CD4-positive, alpha-beta T cell (primary cell): ENCODE data around the gene USP44. TPM values are rescaled to one million over a fixed set of nuclear protein-coding genes. Genes with fewer than 3 reads are reported as not detected.

Experiments
- ATAC-seq: fragments of 200-7000 bp; cut with Tn5 transposase; one replicate; pipeline ENCODE4 v1.10.0; 2022; ENCODE audit warnings: mild to moderate bottlenecking; ENCODE audit not compliant: poor library complexity
- CTCF ChIA-PET: fragments of 350-600 bp; sonication (Branson Sonifier 250); formaldehyde crosslinking; loops from one replicate; lab custom pipeline; 2021; ENCODE audit warnings: antibody characterized with exemption, inconsistent platforms; lab: Charles Lee
- POLR2A ChIA-PET: fragments of 350-600 bp; sonication (Branson Sonifier 250); formaldehyde crosslinking; loops from one replicate; lab custom pipeline; 2021; ENCODE audit warnings: antibody characterized with exemption, inconsistent platforms; lab: Charles Lee
- DNase-seq, 14 experiments: peaks; one replicate each; pipeline ENCODE4 v3.0.0-alpha.2; 2013 to 2020; ENCODE audit warnings: mixed read lengths in 2 of 14
- H3K27ac ChIP-seq, 2 donors: one replicate each; pipeline versions ENCODE4 v1.5.1 to v1.7.0; 2013; ENCODE audit warnings: low read length in 2 of 2, low read depth in 1 of 2, mild to moderate bottlenecking in 1 of 2
- H3K27me3 ChIP-seq, 2 experiments: 1 replicate in 1 of 2; 2 replicates in 1 of 2; pipeline versions ENCODE4 v1.6.1 to v1.7.0; 2013; ENCODE audit warnings: low read length in 2 of 2, control low read depth in 1 of 2, mild to moderate bottlenecking in 1 of 2, moderate library complexity in 1 of 2; ENCODE audit not compliant: insufficient read depth in 2 of 2, control insufficient read depth in 1 of 2
- H3K36me3 ChIP-seq: one replicate; pipeline ENCODE4 v1.6.1; 2013; ENCODE audit warnings: low read length, control low read depth; ENCODE audit not compliant: insufficient read depth
- H3K4me1 ChIP-seq: one replicate; pipeline ENCODE4 v1.6.1; 2013; ENCODE audit warnings: low read length, control low read depth; ENCODE audit not compliant: insufficient read depth
- H3K4me3 ChIP-seq: one replicate; pipeline ENCODE4 v1.5.1; 2013; ENCODE audit warnings: mild to moderate bottlenecking, low read length, moderate library complexity
- H3K9me3 ChIP-seq, 2 experiments: 1 replicate in 1 of 2; 2 replicates in 1 of 2; pipeline versions ENCODE4 v1.6.1 to v1.7.0; 2013; ENCODE audit warnings: low read length in 2 of 2, mild to moderate bottlenecking in 2 of 2, control low read depth in 1 of 2, moderate library complexity in 1 of 2; ENCODE audit not compliant: control insufficient read depth in 1 of 2, insufficient read depth in 1 of 2
- H3K27ac Mint-ChIP-seq: one replicate; pipeline ENCODE4 v1.8.0; 2020; ENCODE audit warnings: mixed read lengths
- H3K27me3 Mint-ChIP-seq: one replicate; pipeline ENCODE4 v1.8.0; 2021; ENCODE audit warnings: mixed read lengths
- H3K36me3 Mint-ChIP-seq: one replicate; pipeline ENCODE4 v1.8.0; 2021; ENCODE audit warnings: low read depth, mixed read lengths
- H3K4me1 Mint-ChIP-seq: one replicate; pipeline ENCODE4 v1.8.0; 2021; ENCODE audit warnings: low read depth, mixed read lengths
- H3K4me3 Mint-ChIP-seq: one replicate; pipeline ENCODE4 v1.8.0; 2020; ENCODE audit warnings: mild to moderate bottlenecking, mixed read lengths
- H3K9me3 Mint-ChIP-seq: one replicate; pipeline ENCODE4 v1.8.0; 2020; ENCODE audit warnings: mixed read lengths
- CTCF ChIP-seq: fragments of 200-600 bp; IDR thresholded peaks from one replicate; pipeline ENCODE4 v1.8.0; 2022; ENCODE audit warnings: antibody characterized with exemption, mild to moderate bottlenecking
- intact Hi-C, 2 experiments: fragments of 100-400 bp; cut with DNase I in 1 of 2; cut with micrococcal nuclease in 1 of 2; formaldehyde crosslinking; loops; one replicate each; pipeline versions ENCODE4 v1.15.1 to v1.9.0; 2023 to 2025; cut with DNase I, micrococcal nuclease
- total RNA-seq, 174 experiments: library from RNA in 2 of 174; stranded (reverse) in 2 of 174; gene quantifications; one replicate each; pipeline ENCODE4 v1.2.3 and lab custom pipeline; 2021 to 2026

Gene USP44
- total RNA-seq, 2 experiments from 2014 or later, result 1.3 to 1.5 TPM

GRCh38 chr12:95506707-95507523, 44.4 kb downstream of the USP44 start:
- ChIA-PET POLR2A (no interaction called here), CTCF (interaction anchor here (0.7 kb wide), 1 partner anchor 11 kb away, joined by 3 read pairs; no protein-coding TSS in a partner anchor)
- H3K4me1 Mint-ChIP-seq, result peaks cover 16% of the 10 kb centered on the region
- Histone ChIP-seq H3K4me3 (no peak overlapping the region), H3K4me1 (no peaks in the 10 kb centered on the region), H3K36me3 (peaks cover 75% of the 10 kb centered on the region), H3K27ac (no peak overlapping the region), H3K9me3 (no peaks in the 10 kb centered on the region), H3K27me3 (no peaks in the 10 kb centered on the region)
- no peaks in the 10 kb centered on the region for H3K9me3 Mint-ChIP-seq
- H3K4me3 Mint-ChIP-seq, result no peak overlapping the region
- no peak for DNase-seq
- TF ChIP-seq CTCF, result no peak
- no peaks in the 10 kb centered on the region for H3K27me3 Mint-ChIP-seq
- peaks cover 97% of the 10 kb centered on the region for H3K36me3 Mint-ChIP-seq
- intact Hi-C loops, result no loop called here
- no peak overlapping the region for H3K27ac Mint-ChIP-seq
- no peak for ATAC-seq

GRCh38 chr12:95505039-95505438, 46.2 kb downstream of the USP44 start:
- no peak for TF ChIP-seq CTCF
- Histone ChIP-seq H3K27ac (no peak overlapping the region), H3K36me3 (peaks cover 75% of the 10 kb centered on the region), H3K9me3 (no peaks in the 10 kb centered on the region), H3K4me1 (no peaks in the 10 kb centered on the region), H3K27me3 (no peaks in the 10 kb centered on the region), H3K4me3 (no peak overlapping the region)
- no peak for DNase-seq
- Mint-ChIP-seq H3K9me3 (no peaks in the 10 kb centered on the region), H3K27me3 (no peaks in the 10 kb centered on the region), H3K4me3 (no peak overlapping the region), H3K36me3 (peaks cover 87% of the 10 kb centered on the region), H3K4me1 (peaks cover 23% of the 10 kb centered on the region), H3K27ac (no peak overlapping the region)
- no peak for ATAC-seq
- ChIA-PET POLR2A (no interaction called here), CTCF (no interaction called here)
- intact Hi-C loops, result no loop called here

DNA sequence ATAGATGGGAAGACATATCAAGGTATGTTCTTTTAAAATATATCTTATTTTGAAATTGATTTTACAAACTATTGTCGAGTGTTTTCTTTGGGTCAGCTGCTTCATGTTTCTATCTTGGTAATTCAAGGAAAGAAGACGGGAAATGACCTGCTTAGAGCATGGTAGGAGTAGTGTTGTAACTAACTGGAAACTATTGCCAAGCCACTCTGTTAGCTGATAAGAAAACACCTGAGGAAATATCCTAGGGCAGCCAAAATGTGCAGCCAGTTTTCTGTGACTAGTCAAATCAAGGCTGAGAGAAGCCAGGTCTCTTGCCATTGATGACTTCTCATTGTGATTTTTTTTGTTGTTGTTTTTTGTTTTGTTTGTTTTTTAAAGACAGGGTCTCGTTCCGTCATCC, 47.1 kb downstream of the USP44 start:
- DNase-seq (no peak), ATAC-seq (no peak)
- H3K4me1 ChIP-seq, result no peaks in the 10 kb centered on the region
- no peak overlapping the region for H3K4me3 ChIP-seq
- H3K36me3 ChIP-seq, result peaks cover 75% of the 10 kb centered on the region
- ChIA-PET POLR2A (no interaction called here), CTCF (no interaction called here)
- no peak overlapping the region for H3K4me3 Mint-ChIP-seq
- H3K27me3 Mint-ChIP-seq, result no peaks in the 10 kb centered on the region
- H3K4me1 Mint-ChIP-seq, result peaks cover 32% of the 10 kb centered on the region
- TF ChIP-seq CTCF, result no peak
- intact Hi-C loops, result no loop called here
- H3K36me3 Mint-ChIP-seq, result peaks cover 87% of the 10 kb centered on the region
- H3K9me3 Mint-ChIP-seq, result no peaks in the 10 kb centered on the region
- H3K27ac ChIP-seq, result no peak overlapping the region
- no peaks in the 10 kb centered on the region for H3K9me3 ChIP-seq
- no peaks in the 10 kb centered on the region for H3K27me3 ChIP-seq
- H3K27ac Mint-ChIP-seq, result no peak overlapping the region
